RPMI8226 (cell line): ENCODE measurements around the gene FOXK1.

ENCODE experiments used
- DNase-seq: peaks from one replicate; pipeline ENCODE4 v3.0.0-alpha.2; 2015

Gene FOXK1

GRCh38 chr7:4724648-4725013, 42.5 kb downstream of the FOXK1 start:
- DNase-seq: no peak

DNA sequence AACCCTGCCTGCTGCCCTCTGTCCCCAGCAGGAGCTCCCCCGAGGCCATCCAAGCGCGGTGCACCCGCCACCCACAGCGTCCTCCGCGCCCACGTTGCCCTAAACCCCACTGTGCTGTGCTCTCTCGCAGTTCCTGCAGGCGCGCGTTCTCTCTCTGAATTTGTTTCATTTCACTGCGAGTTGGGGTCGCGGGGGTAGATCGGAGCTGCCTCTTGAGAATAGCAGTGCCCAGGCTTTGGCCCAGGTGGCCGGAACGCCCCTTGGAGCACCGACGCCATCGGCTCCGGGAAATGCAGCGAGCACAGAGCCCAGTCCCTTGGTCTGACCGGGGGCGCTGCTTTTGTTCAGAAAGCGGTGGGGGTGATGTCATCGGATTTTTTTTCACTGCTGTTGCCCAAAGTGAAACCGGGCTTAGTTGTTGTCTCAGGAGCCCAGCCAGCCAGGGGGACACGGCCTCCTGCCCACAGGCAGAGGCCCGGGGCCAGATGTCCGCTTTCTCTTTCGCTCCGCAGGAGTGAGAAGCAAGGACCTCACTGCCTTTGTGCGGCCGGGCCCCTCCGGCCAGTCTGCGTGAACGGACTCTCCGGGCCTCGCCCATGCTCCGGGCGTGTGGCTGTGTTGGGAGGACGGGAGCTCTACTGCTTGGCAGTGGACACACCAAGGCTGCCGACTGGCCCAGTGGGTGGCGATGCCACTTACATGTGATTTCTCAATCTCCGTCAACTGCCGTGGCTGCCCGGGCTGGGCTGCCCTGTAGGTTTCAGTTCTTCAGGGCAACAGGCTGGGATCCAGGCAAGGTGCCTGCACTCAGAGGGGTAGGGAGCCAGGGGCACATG, 43.1 kb downstream of the FOXK1 start:
- DNase-seq: peak; percentile 54

DNA sequence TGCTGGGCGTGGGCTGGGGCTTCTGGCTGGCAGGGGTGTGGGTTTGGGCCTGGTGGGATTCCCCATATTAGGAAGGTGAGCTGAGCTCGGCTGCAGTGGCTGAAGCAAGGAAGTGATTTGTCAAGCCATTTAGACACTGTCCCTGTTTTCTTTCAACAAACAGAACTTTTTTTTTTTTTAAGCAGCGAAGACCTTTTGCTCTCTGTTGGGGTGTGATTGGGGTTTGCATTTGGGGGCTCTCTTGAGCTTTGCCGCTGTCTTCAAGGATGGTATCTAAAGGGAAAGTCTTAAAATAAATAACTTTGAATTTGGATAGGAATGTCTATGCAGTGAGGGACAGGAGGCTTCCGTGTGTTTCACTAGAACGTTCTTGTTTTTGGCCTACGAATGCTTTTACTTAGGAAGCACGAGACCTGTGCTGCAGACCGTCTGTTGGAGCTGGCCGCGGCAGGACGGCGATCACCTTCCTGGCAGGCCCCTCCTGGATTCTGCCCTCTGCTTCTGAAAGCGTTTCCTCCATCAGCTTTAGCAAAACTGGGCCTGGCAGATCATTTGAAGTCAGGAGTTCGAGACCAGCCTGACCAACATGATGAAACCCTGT, 43.9 kb downstream of the FOXK1 start:
- DNase-seq: no peak

DNA sequence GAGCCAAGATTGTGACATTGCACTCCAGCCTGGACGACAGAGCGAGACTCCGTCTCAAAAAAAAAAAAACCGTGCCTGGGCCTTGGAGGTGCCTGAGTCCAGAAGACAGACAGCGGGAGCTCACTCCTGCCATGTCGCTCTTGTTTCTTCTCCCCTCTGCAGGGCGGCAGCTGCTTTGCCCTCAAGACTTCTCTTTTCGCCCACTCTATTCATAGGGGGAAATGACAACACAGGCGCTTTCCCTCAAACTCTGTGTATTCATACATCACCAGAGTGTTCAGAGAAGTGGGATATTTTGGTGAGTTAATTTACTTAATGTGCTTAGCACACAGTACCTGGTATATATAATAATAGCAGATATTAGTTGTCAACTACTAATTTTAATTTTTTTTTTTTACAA, 44.5 kb downstream of the FOXK1 start:
- DNase-seq: no peak

DNA sequence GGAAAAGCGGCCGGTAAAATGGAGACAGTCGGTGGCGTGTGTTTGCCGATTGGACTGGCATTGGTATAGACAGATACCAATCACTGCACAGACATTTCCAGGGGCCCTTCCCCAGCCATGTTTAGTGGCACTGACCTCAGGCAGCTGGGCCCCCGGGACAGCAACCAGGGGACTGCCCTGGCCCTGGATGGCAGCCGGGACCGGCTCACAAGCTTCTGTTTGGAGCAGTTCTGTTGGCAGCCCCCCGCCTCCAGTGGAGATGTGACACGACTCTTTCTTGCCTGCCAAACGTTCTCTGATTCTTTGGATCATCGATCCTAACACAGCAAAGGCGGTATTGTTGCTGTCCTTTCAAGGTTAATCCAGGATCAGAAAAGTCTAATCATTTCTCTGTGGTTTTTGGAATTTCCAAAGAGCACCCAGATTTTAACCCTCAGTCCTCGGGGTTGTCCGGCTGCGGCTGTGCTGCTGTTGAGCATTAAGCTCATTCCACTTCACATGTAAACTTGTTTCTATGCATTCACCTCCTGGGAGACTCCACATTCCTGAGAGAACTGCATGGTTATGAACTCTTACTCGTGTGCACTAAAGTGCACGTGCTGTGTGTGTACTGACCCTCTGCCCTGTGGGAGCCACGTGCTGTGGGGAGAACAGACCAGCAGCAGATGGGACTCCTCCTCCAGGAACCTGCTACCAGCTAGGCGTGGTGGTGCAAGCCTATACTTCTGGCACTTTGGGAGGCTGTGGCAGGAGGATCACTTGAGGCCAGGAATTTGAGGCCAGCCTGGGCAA, 46.0 kb downstream of the FOXK1 start:
- DNase-seq: no peak

DNA sequence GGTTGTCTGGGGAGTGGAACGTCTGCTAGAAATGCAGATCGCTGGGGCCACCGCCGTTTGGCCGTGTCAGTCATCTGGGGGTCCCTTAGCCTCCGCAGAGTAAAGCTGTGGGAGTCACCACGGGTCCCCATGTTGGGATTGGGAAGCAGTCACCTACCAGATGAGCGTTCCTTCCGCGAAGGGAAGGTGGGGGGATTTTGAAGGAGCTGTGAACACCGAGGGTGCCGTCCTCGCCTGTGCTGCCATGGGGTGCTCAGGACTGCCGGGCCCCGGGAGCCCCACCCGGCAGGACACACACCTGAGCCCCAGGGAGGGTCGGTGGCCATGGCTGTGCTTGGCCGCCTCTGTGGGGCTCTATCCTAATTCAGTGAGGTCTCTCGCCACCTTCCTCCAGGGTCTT, 47.2 kb downstream of the FOXK1 start:
- no peak for DNase-seq

DNA sequence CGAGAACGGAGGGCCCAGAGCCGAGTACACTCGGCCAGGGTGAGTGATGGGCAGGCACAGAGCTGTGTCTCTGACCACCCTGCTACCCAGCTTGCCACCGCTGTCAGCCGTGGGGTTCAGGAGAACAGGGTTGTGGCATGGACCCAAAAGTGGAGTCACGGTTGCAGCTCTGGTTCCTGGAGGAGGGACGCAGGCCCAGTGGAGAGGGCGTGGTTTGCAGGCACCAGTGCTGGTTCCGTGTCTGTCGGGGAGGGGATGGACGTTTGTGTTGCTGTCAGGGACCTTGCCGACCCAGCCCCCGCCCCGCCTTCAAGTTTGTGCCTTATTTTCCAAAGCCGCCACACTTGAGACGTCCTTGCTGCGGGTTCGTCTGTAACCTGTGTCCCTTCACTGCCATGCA, 48.2 kb downstream of the FOXK1 start:
- DNase-seq: no peak

DNA sequence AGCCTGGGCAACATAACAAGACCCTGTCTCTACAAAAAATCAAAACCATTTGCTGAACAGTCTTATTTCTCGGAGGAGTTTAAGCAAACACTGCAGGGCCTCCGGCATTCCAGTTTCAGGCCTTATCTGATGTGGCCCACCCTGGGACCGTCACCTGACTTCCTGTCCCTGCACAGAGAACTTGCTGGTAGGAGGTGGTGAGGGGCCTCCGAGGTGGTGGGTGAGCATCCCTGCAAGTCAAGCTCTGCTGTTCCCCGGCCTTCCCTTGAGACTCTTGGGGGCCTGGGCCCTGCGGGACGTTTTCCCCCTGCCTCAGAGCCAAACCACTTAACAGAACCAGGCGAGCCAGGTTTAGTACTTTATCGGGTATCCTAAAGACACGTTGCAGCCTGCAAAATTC, 48.9 kb downstream of the FOXK1 start:
- no peak for DNase-seq

DNA sequence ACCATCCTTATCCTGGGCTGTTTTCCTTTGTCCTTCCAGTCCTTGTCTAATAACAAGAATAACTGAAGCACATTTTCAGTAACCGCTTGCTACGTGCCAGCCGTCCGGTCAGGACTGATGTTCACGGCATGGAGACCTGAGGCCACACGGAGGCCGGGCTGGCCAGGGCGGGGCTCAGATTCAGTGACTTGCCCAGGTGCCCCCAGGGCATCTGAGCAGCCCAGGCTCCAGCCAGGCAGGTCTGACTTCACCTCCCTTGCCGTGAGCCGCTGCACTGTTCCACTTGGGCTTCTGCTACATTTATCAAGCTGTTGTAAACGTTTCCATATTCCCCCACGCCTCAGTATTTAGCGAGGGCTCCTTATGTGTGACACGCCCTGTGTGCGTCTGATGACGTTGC, 49.7 kb downstream of the FOXK1 start:
- no peak for DNase-seq

DNA sequence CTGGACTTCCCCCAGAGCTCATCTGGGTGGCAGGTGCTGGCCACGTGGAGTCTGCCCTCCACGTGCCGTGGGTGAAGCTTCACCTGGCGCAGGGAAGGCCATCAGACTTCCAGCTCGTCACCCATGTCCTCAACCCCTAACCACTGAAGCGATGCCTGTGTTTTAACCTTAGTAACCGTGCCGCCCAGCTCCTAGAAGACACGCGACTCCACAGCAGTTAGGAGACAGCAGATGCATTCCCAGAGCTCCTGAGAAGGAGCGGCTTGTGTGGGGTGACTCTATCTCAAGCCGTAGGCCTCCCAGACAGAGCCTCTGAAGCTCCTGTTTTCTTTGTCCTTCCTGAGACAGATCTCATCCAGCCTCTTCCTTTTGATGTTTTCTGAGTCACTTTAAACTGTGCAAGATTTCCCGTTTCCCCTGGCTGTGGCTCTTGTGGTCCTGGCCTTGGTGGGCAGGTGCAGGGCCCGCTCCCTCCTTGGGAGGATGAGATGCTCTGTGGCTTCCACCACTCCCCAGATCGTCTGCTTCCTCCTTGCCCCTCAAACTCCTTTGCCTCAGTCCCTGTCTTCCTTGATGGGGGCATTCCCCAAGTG, 51.9 kb downstream of the FOXK1 start:
- DNase-seq: no peak

GRCh38 chr7:4734587-4735345, 52.7 kb downstream of the FOXK1 start:
- DNase-seq: no peak

- DNase-seq: no peak
Observed at GRCh38 chr7:4737300-4737699, 55.2 kb downstream of the FOXK1 start.

GRCh38 chr7:4738711-4739527, 56.8 kb downstream of the FOXK1 start:
- no peak for DNase-seq

GRCh38 chr7:4739528-4739992, 57.5 kb downstream of the FOXK1 start:
- DNase-seq: no peak

- DNase-seq: no peak
Observed at GRCh38 chr7:4740796-4741195, 58.7 kb downstream of the FOXK1 start.

GRCh38 chr7:4742051-4742573, 60.0 kb downstream of the FOXK1 start:
- DNase-seq: no peak

- DNase-seq: no peak
Observed at GRCh38 chr7:4742852-4743251, 60.8 kb downstream of the FOXK1 start.

DNA sequence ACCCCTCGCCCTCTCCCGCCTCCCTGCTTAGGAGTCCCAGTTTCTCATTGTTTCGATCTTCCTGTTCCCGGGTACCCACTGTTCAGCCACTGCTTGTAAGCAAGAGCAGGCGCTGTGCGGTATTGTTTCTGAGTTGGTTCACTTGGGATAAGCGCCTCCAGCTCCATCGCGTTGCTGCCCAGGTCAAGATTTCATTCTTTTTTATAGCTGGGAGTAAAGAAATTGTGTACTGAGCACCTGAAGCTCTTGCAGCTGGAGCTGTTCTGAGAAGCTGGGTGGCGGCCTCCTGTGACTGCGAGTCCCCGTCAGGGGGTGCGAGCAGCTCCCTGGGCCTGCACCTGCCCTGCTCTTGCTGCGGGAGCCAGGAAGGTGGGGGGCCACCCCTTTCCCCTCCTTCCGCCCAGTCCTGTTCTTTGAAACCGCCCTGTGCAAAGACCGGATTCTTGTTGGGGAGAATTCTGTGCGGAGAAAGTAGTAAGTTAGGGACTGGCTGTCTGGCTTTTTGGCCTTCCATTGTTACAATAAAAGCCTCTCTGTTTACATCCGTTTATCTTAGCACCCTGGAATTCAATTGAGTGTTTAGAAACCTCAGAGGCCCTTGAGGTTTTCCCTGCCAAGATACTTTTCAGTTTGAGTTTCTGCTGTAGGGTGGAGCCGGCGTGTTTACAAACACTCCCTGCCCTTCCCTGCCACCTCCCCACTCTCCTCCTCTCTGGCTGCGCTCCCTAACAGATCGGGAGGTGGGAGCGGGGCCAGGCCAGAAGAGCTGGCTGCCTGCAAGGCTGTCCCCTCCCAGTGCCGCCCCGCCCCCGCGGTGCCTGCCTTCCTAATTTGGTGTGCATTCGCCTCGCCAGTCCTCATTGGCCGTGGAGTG, 62.5 kb downstream of the FOXK1 start:
- peak; percentile 92 for DNase-seq

- no peak for DNase-seq
Observed at GRCh38 chr7:4745265-4745919, 63.3 kb downstream of the FOXK1 start.
